GM21786 (cell line): ENCODE measurements around the gene UTP14C.
"Not testable (repeated sequence)": the region's sequence is repeated elsewhere in the genome, so short reads cannot be mapped to it uniquely, and the experiment has no call there.

Source experiments
- ATAC-seq: cut with Tn5 transposase; IDR thresholded peaks from one replicate; pipeline ENCODE4 v1.9.1; 2021; ENCODE audit not compliant: unreplicated experiment

Gene UTP14C

DNA sequence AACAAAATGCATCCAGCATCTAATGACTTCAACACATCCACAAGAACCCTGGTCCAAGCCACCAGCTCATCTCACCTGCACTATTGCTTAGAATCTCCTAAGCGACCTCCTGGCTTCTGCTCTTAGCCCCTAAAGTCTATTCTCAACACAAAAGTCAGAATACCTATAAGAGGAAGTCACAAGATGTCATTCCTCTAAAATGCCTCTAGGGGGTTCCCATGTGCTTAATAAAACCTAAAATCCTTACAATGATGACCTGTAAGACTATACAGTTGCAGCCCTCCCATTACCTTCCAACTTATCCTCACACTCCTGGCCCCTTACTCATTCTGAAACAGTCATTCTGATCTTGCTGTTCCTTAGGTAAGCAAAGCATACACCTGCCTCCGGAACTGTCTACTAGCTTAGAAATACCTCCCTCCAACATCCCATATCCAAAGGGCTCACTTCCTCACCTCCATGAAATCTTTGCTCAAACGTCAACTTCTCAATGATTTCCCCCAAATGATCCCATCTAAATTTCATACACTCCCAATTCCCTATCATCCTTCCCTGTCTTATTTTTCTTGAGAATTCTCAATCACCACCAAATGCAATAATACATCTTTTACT lies 23.3 kb upstream of the UTP14C start:
- ATAC-seq, result peak; percentile 83

DNA sequence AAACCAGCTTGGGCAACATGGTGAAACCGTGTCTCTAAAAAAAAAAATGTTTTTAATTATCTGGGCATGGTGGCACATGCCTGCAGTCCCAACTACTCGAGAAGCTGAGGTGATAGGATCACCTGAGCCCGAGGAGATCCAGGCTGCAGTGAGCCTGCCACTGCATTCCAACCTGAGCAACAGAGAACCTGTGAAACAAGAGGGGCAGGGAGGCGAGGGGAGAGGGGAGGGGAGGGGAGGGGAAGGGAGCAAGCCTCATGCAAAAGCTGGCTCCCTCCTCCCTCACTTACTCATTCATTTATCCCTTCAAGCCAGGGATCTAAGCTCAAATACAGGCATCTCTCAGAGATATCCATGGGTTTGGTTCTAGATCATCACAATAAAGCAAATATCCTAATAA lies 22.1 kb upstream of the UTP14C start:
- no peak for ATAC-seq

DNA sequence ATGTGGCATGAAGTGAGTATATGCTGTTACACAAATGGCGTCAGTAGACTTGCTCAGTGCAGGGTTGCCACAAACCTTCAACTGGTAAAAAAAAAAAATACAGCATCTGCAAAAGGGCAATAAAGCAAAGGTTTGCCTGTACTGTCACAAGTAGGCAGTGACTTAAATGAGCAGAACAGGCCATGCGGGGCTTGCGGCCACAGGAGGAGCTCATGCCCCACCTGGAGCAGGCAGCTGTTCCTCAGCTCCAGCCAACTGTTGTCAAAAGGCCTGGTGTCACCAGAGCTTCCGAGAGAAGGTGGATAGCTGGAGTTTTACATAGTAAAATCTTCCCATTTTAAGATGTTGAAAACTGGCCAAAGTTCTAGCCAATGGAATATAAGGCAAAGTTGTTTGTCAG lies 20.9 kb upstream of the UTP14C start:
- no peak for ATAC-seq

- ATAC-seq, result no peak
Observed at GRCh38 chr13:52004511-52005170, 19.9 kb upstream of the UTP14C start.

DNA sequence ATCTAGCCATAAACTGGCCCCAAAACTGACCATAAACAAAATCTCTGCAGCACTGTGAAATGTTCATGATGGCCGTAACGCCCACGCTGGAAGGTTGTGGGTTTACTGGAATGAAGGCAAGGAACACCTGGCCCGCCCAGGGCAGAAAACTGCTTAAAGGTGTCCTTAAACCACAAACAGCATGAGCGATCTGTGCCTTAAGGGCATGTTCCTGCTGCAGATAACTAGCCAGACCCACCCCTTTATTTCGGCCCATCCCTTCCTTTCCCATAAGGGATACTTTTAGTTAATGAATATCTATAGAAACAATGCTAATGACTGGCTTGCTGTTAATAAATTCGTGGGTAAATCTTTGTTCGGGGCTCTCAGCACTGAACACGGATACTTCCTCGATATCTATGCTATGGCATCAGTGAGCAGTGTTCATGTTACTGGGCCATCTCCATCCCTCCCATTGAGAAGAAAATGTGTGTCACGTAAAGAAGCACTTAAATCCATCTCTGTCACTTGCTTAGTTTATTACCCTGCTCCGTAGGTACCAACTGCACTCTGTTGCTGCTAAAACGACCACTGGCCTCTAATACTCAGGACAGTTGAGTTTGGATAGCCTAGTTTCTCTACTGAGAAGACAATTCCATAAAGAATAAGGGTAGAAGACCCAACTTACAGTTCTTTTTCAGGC lies 18.5 kb upstream of the UTP14C start:
- ATAC-seq, result no peak

DNA sequence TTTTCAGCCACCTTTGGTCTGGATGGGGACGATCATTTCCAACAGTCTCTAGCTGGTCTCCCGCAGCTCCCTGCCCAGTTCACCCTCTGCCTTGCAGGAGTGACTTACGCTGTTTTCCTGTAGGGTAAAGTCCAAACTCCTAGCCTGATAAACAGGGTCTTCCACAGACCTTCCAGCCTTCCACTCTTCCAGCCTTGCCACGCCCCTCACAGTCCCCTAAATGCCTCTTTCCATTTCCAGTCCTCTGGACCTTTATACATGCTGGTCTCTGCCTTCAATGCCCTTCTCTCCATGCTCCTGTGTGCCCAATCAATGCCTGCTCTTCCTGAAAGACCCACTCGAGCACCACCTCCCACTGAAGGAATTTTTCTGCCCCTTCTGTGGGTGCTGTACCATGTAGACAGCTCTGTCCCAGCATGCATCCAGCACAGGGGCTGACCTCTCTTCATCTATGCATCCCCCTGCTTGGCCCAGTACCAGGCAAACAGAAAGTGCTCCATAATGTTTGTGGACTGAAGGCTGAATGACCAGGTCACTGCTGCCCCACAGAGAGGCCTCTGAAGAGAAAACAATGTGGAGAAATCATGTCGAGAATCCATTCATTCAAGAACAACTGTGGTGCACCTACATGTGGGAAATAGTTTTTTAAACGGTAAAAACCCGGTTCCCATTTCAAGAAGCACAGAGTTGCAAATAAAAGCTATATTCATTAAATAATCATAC lies 17.8 kb upstream of the UTP14C start:
- ATAC-seq, result no peak

GRCh38 chr13:52009946-52010345 lies 14.5 kb upstream of the UTP14C start:
- no peak for ATAC-seq

GRCh38 chr13:52010890-52011631 lies 13.4 kb upstream of the UTP14C start, which contains the start of gene ATP7B:
TSS of gene ATP7B (minus strand) at chr13:52011450. CDS start at chr13:52011337, 113 bp downstream.
- peak; percentile 5 for ATAC-seq

GRCh38 chr13:52011632-52012511 lies 12.6 kb upstream of the UTP14C start, which contains the start of gene ALG11:
TSS of gene ALG11 (plus strand) at chr13:52012398. CDS start at chr13:52012419, 21 bp downstream.
- ATAC-seq, result peak; percentile 99

GRCh38 chr13:52012512-52012836 lies 12.0 kb upstream of the UTP14C start:
- no peak for ATAC-seq

- no peak for ATAC-seq
Observed at GRCh38 chr13:52016296-52016695, 8.2 kb upstream of the UTP14C start.

- no peak for ATAC-seq
Observed at GRCh38 chr13:52020191-52020590, 4.3 kb upstream of the UTP14C start.

DNA sequence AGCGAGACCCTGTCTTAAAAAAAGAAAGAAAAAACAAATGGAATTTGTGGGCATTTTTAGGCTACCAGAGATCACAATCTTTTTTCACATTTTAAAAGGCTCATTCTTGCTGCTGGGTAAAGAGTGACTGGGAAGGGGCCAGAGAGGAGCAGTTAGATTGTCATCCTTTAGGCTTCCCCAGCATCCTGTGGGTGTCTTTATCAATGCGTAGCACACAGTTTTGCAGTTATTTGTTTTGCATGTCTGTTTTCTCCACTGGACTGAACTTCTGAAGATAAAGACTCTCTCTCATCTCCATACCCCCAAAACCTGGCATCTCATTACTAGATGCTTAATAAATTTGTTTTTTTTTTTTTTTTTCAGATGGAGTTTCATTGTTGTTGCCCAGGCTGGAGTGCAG lies 2.1 kb upstream of the UTP14C start:
- no peak for ATAC-seq

- ATAC-seq, result no peak
Observed at GRCh38 chr13:52025475-52026245, 1.2 kb downstream of the UTP14C start.

GRCh38 chr13:52026246-52026626 lies 1.7 kb downstream of the UTP14C start:
- ATAC-seq, result no peak

DNA sequence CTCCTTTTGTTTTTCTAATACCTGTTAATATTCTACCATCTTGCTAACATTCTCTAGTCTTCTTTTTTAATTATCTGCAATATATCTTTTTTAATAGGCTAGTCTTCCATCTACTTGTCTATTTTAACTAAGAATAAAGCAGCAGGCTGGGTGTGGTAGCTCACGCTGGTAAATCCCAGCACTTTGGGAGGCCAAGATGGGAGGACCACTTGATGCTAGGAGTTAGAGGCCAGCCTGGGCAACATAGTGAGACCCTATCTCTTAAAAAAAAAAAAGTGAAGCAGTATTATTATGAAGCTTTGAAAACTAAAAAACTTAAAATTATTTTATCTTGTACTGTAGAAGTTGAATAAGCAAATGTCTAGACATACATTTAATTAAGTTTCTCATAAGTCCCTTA lies 3.3 kb downstream of the UTP14C start:
- no peak for ATAC-seq

DNA sequence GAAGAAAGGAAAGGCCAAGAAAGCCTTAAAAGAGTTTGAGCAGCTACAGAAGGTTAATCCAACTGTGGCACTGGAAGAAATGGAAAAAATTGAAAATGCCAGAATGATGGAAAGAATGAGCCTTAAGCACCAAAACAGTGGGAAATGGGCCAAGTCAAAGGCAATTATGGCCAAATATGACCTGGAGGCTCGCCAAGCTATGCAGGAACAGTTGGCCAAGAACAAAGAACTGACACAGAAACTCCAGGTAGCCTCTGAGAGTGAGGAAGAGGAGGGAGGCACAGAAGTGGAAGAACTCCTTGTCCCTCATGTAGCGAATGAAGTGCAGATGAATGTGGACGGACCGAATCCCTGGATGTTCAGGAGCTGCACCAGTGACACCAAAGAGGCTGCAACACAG lies 5.1 kb downstream of the UTP14C start:
- no peak for ATAC-seq

DNA sequence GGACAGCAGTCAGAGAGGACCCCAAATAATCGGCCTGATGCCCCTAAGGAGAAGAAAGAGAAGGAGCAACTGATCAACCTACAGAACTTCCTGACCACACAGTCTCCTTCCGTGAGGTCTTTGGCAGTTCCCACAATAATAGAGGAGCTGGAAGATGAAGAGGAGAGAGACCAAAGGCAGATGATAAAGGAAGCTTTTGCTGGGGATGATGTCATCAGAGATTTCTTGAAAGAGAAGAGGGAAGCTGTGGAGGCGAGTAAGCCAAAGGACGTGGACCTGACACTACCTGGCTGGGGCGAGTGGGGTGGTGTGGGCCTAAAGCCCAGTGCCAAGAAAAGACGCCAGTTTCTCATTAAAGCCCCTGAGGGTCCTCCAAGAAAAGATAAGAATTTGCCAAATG lies 5.9 kb downstream of the UTP14C start:
- not testable (repeated sequence) for ATAC-seq

GRCh38 chr13:52033039-52033438 lies 8.5 kb downstream of the UTP14C start:
- ATAC-seq, result no peak
